ENCODE results near the gene ERFL. TPM values are rescaled to one million over a fixed set of nuclear protein-coding genes. Genes with fewer than 3 reads are reported as not detected.

ERFL gene
- total RNA-seq, 4 donors from 2014 or later = 0.22 TPM; not detected in 3

DNA sequence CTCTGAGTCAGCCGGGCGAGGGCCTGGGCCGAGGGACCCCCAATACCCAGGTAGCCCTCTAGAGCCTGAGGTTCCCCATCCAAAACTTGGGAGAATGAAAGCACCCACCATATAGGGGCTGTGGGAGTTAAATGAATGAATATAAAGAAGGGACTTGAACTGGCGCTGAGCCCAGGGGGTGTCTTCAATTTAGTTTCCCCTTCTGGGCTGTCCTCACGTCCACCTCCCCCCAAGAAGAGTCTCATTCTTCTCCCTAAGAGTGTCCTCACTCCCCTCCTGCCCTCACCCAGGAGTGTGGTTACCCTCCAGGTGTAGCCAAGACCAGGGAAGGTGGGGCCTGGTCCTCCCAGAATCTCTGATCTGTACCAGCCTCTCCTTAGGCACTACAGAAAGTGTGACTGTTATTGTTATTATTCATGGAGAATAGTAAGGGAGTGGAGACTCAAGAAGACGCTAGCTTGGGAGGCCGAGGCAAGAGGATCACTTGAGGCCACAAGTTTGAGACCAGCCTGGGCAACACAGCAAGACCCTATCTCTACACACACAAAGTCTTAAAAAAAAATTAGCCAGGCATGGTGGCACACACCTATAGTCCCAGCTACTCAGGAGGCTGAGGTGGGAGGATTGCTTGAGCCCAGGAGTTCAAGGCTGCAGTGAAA lies 48.5 kb downstream of the ERFL start:
- no peak for TF ChIP-seq CTCF (IDR thresholded peaks at IDR 0.05; ENCODE audit: low read depth)

GRCh38 chr19:41879080-41879479 lies 49.2 kb downstream of the ERFL start:
- TF ChIP-seq CTCF (IDR thresholded peaks at IDR 0.05; ENCODE audit: low read depth) = no peak

DNA sequence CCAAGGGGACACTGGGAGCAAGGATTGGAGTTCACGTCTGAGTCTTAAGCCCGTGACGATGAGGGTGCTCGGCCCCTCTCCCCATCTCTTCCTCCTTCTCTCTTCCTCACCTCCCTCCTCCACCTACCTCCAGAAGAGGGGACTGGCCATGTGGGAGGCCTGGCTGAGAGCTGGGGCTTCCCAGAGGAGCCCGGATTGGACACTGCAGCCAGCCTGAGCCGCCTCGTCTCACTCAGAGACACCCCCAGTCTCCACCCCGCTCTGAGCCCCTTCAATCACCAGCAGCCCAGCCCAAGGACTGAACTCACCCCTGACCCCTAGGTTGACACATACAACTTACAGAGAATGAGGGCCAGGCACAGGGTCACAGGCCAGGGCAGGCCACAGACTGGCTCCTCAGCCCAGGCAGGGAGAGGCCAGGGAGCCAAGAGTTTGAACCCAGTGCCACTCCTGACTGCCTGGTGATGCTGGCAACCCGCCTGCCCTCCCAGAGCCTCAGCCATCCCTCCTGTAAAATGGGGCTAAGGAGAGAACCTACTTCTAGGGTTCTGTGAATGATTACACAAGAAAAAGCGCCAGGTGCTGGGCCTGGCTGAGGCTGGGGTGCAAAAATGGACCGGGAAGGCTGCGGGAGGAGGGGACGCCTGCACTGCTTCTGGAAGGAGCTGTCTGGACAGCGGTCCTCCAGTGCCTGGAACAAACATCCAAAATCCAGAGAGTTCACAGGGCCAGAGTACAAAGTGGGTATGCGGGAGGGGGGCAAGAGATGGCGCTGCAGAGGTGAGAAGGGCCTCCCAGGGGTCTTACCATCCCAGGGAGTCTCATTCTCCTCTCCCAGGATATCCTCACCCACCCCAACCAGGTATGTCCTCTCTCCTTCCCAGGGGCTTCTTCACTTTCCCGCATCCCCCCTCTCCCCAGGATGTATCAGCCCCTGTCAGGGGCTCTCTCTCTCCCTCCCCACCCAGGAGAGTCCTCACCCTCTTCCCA lies 50.0 kb downstream of the ERFL start:
- TF ChIP-seq CTCF (IDR thresholded peaks at IDR 0.05; ENCODE audit: low read depth) = no peak

- TF ChIP-seq CTCF (IDR thresholded peaks at IDR 0.05; ENCODE audit: low read depth) = no peak
Measured at GRCh38 chr19:41876847-41877832, 51.1 kb downstream of the ERFL start, which contains the start of gene CD79A. Gene CD79A, plus strand, starts transcription at chr19:41877279. Its CDS starts 26 bp downstream, at chr19:41877305.

DNA sequence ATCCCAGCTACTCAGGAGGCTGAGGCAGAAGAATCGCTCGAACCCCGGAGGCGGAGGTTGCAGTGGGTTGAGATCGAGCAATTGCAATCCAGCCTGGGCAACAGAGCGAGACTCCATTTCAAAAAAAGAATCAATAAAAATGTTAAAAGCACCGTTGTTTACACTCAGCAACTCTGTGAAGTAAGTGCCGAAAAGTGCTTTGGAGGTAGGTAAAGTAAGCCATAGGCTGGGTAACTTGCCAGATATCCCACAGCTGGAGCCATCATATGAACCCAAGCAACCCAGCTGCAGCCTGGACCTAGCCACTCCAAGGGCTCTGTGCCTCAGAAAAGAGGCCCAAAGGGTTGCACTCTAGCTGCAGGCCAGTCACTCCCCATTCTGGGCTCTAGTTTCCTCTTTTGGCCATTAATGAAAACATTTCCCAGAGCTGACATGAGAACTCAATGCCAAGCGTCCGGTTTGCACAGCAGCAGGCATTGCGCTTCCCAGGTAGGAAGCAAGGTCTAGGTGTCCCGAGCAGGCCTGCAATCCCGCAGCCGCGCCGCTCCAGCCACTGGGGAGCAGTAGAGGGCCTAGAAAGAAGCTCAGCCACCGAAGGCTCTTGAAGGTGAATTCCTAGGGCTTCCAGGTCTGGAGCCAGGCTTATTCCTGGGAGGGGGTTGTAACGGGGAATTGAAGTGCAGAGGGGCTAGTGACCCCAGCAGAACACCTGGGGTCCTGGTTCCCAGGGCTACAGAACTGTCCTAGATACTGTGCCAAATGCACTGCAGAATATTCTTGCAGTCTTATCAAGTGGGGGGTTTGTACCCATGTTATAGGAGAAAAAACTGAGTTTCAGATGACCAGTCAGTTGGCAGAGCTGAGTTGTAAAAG lies 55.2 kb downstream of the ERFL start:
- TF ChIP-seq CTCF (IDR thresholded peaks at IDR 0.05; ENCODE audit: low read depth) = no peak

DNA sequence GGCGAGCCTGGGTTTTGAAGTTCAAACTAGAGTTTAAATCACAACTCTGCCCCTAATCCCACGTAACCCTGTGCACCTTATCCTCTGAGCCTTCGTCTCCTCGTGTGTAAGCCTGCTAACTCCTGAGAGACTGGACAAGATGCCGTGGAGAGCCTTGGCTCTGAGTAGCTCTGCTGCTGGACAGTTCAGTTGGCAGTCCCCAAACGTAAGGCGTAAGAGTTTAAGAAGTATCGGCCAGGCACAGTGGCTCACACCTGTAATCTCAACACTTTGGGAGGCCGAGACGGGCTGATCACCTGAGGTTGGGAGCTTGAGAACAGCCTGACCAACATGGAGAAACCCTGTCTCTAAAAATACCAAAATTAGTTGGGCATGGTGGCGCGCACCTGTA lies 55.9 kb downstream of the ERFL start:
- TF ChIP-seq CTCF (IDR thresholded peaks at IDR 0.05; ENCODE audit: low read depth) = no peak

All from subcutaneous adipose tissue (tissue), 4 donors.